ENCODE data around the gene MTHFD1L.
A peak's percentile ranks its signal among the peaks of the same experiment; 100 is the strongest.

Gene MTHFD1L

GRCh38 chr6:150866147-150866990 lies 867 bp downstream of the MTHFD1L start:
- DNase-seq = peak; percentile 89

DNA sequence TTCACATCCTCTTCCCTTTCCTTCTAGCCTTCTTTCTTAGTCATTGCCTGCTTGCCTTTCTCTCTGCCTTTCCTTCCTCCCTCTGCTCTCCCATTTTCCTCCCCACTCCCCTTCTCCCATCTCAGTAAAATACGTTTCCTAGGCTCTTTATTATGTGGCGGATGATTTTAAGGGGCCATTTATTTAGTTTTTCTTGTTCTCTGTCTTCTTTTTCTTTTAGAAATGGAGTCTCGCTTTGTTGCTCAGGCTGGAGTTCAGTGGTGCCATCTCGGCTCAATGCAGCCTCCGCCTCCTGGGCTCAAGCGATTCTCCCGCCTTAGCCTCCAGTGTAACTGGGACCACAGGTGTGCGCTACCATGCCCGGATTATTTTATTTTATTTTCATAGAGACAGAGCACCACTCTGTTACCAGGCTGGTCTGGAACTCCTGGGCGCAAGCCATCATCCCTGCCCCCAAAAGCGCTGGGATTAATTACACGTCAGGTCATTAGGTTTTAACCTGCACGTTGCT lies 1.5 kb downstream of the MTHFD1L start:
- no peak for DNase-seq

DNA sequence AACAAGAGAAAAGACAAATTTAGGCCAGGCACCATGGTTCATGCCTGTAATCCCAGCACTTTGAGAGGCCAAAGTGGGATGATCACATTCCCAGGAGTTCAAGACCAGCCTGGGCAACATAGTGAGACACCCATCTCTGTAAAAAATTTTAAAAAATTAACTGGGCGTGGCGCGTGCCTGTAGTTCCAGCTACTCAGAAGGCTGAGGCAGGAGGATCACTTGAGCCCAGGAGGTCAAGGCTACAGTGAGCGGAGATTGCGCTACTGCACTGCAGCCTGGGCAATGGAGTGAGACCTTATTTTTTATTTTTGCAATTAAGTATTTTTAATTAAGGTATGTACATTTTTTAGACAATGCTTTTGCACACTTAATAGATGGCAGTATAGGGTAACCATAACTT lies 3.3 kb downstream of the MTHFD1L start:
- no peak for DNase-seq

DNA sequence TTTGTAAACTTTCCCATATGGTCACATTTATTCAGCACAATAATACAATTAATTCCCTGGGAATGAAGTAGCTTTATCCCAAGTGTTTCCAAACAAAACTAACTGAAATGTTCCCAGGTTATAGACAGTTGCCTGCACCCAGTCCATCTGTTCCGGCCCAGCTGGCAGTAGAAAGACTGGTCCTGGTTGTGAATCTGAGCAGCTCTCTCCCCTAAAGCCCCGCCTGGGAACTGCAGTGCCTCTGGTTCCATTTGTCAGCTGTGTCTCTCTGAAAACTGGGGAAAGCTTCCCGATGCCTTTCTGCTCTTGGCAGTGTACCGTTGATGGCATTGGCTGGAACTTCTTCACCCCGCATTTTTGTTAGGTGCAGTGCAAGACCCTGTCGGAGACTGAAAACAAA lies 8.7 kb downstream of the MTHFD1L start:
- DNase-seq = no peak

GRCh38 chr6:150875841-150876240 lies 10.3 kb downstream of the MTHFD1L start:
- no peak for DNase-seq

- DNase-seq = no peak
Measured at GRCh38 chr6:150876598-150876997, 11.1 kb downstream of the MTHFD1L start.

- no peak for DNase-seq
Measured at GRCh38 chr6:150877928-150878327, 12.4 kb downstream of the MTHFD1L start.

DNA sequence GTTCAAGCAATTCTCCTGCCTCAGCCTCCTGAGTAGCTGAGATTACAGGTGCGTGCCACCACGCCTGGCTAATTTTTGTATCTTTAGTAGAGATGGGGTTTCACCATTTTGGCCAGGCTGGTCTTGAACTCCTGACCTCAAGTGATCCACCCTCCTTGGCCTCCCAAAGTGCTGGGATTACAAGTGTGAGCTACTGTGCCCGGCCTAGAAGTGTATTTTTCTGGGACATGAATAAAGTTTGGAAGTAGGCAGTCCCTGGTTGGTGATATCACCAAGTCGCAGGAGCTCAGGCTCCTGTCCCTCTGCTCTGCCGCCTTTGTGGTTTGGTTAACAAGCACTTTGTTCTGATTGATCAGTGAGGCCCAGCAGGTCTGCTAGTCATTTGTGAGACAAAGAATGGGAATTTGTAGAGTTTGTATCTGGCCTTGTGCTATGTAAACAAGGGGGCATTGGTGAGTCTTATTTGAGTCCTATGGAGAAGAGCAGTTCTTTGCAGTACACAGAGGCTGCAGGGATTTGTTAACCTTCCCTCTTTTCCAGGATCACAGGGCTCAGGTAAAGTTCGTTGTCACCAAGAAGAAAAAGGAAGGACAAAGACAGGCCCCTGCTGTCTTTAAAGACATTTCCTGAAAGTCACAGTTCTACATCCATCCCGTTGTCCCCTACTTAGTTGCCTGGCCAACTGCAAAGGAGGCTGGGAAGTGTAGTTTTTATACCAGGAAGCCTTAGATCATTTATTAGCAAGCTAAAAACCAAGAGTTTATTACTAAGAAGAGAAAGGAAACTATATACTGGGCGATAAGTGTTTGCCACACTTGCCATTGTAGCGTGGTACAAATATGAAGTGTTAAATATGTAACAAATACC lies 13.1 kb downstream of the MTHFD1L start:
- no peak for DNase-seq

GRCh38 chr6:150880336-150880735 lies 14.8 kb downstream of the MTHFD1L start:
- no peak for DNase-seq

- DNase-seq = no peak
Measured at GRCh38 chr6:150881911-150882481, 16.5 kb downstream of the MTHFD1L start.

DNA sequence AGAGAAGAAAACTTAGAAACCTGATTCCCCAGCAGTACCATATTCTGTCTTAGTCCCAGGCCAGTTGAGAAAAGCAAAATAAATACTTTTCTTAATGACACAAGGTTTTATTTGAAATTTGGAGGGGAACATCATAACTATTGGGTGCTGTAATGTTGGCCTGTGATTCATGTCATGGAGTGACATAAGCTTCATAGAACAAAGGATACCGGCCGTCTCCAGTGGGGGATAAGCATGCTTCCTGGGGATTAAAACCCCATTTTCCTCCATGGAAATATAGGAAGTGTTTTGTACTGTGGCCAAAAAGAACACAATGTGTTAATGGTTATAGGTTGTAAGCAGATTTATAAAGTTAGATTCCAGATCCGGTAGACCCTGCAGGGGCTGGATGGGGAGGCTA lies 18.0 kb downstream of the MTHFD1L start:
- no peak for DNase-seq

DNA sequence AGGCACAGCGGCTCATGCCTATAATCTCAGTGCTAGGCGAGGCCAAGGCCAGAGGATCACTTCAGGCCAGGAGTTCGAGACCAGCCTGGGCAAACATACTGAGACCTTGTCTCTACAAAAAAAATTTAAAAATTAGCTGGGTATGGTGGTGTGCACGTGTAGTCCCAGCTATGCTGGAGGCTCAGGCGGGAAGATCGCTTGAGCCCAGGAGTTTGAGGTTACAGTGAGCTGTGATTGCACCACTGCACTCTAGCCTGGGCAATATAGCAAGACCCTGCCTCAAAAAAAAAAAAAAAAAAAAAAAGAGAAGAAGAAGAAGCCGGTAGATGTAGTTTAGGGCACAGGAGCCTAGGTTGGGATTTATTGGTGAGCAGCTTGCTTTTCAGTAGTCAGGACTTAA lies 20.7 kb downstream of the MTHFD1L start:
- DNase-seq = no peak

- no peak for DNase-seq
Measured at GRCh38 chr6:150887978-150888563, 22.6 kb downstream of the MTHFD1L start.

- DNase-seq = no peak
Measured at GRCh38 chr6:150890346-150890745, 24.8 kb downstream of the MTHFD1L start.

DNA sequence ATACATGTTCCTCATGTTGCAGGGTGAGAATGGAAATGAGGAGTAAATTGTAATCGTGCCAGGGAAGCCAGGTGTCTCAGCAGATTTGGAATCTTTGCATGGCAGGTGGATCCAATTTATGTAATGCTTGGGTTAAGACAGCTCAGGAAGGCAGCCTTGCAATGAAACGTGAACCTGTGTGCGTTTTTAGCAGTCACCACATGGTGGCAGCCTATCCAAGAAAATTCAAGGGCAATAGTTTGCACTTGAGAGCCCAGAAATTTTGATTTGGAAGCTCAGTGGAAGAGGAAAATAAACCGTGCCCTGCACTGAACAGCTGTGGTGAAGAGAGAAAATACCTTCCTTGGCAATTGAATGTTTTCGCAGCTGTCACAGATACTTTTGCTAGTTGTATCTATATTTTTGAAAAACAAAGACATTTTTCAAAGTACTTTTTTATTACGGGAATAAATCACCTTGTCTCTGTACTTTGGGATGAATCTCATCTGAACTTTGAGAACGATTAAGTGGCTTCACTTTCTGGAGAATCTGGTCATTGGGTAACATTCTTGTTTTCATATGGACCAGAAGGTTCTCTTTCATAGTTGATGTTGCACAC lies 26.5 kb downstream of the MTHFD1L start:
- DNase-seq = peak; percentile 67

DNA sequence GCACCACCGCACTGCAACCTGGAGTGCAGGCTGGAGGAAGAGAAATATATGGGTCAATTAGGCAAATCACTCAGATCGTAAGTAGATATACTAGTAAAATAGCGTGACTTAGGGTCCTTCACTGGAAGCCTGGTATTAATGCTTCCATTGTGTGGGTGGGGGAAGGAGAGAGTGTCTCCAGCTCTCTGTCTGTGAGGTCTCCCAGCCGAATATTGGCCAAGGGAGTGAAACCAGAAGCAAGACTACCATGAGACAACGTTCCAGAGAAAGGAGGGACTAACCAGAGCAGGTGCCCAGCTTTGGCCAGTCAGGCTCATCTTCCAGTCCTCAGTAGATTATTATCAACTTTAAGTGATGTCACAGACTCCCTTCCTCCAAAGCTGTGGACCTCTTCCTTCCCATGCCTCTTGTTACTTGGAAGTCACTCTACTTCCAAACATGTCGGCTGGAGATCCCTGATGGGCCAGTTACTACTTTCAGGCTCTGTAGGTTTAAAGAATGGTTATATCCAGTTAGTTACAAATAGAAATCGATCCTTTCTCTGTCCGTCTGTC lies 28.8 kb downstream of the MTHFD1L start:
- no peak for DNase-seq

GRCh38 chr6:150894935-150895552 lies 29.5 kb downstream of the MTHFD1L start:
- peak; percentile 28 for DNase-seq

GRCh38 chr6:150895928-150896632 lies 30.6 kb downstream of the MTHFD1L start:
- no peak for DNase-seq

DNA sequence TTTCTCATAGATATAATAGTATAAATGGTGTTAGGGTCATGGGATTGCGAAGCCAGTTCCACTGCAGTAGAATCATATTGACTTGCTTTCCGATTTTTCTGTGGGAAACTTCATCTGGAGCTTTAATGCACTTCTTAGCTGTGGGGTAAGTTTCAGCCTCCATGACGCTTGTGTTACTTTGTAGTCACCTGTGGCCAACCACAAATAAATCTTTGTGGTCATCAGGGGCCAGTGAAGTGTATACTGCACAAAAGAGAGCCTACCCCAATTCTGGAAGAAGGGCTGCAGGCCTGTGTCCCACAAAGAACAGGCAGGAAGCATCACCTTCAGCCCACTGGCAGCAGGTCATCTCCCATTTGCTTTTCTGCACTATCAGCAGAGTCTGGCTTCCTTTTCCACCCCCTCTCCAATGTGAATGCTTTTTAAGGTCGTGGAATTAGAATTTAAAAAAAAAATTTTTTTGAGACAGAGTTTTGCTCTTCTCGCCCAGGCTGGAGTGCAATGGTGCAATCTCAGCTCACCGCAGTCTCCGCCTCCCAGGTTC lies 32.0 kb downstream of the MTHFD1L start:
- no peak for DNase-seq

- DNase-seq = no peak
Measured at GRCh38 chr6:150898399-150899170, 33.1 kb downstream of the MTHFD1L start.

Data from activated CD4-positive, alpha-beta T cell treated with anti-CD3 and anti-CD28 coated beads for 48 hours (primary cell).